ENCODE data around the gene NCAPG2.

Gene NCAPG2

GRCh38 chr7:158590181-158590530 is 114.4 kb downstream of the NCAPG2 start:
- TF ChIP-seq FOXP2 (optimal IDR thresholded peaks at IDR 0.05; ENCODE audit: borderline replicate concordance, extremely low read depth, extremely low read length, insufficient read depth): no peak

GRCh38 chr7:158589653-158590052 is 115.0 kb downstream of the NCAPG2 start:
- TF ChIP-seq REST (IDR thresholded peaks at IDR 0.05; ENCODE audit: insufficient read depth in 1 of 2, low read depth in 2 of 2, low read length in 2 of 2) (no peak), FOXP2 (optimal IDR thresholded peaks at IDR 0.05; ENCODE audit: borderline replicate concordance, extremely low read depth, extremely low read length, insufficient read depth) (no peak), TAF1 (IDR thresholded peaks at IDR 0.05; ENCODE audit: borderline replicate concordance, insufficient read depth, low read length) (no peak), SIN3A (IDR thresholded peaks at IDR 0.05; ENCODE audit: borderline replicate concordance, insufficient read depth, low read length) (no peak), POLR2AphosphoS5 (IDR thresholded peaks at IDR 0.05; ENCODE audit: low read depth, low read length) (no peak)

- TF ChIP-seq TAF1 (IDR thresholded peaks at IDR 0.05; ENCODE audit: borderline replicate concordance, insufficient read depth, low read length) (no peak), POLR2AphosphoS5 (IDR thresholded peaks at IDR 0.05; ENCODE audit: low read depth, low read length) (no peak), SIN3A (IDR thresholded peaks at IDR 0.05; ENCODE audit: borderline replicate concordance, insufficient read depth, low read length) (no peak), REST (IDR thresholded peaks at IDR 0.05; ENCODE audit: insufficient read depth in 1 of 2, low read depth in 2 of 2, low read length in 2 of 2) (no peak), FOXP2 (optimal IDR thresholded peaks at IDR 0.05; ENCODE audit: borderline replicate concordance, extremely low read depth, extremely low read length, insufficient read depth) (no peak)
Observed at GRCh38 chr7:158588878-158589442, 115.6 kb downstream of the NCAPG2 start.

GRCh38 chr7:158588085-158588877 is 116.3 kb downstream of the NCAPG2 start:
- TF ChIP-seq FOXP2 (optimal IDR thresholded peaks at IDR 0.05; ENCODE audit: borderline replicate concordance, extremely low read depth, extremely low read length, insufficient read depth): no peak
- TF ChIP-seq TAF1 (IDR thresholded peaks at IDR 0.05; ENCODE audit: borderline replicate concordance, insufficient read depth, low read length): no peak
- no peak for TF ChIP-seq POLR2AphosphoS5 (IDR thresholded peaks at IDR 0.05; ENCODE audit: low read depth, low read length)
- no peak for TF ChIP-seq SIN3A (IDR thresholded peaks at IDR 0.05; ENCODE audit: borderline replicate concordance, insufficient read depth, low read length)

GRCh38 chr7:158587162-158588084 is 117.2 kb downstream of the NCAPG2 start, which contains the start of gene PTPRN2:
PTPRN2 (minus strand) TSS chr7:158587823.
- no peak for TF ChIP-seq SIN3A (IDR thresholded peaks at IDR 0.05; ENCODE audit: borderline replicate concordance, insufficient read depth, low read length)
- TF ChIP-seq REST (IDR thresholded peaks at IDR 0.05; ENCODE audit: insufficient read depth in 1 of 2, low read depth in 2 of 2, low read length in 2 of 2): peak; percentile 86 to 94

All from PFSK-1 (cell line).